HEK293 (cell line): ENCODE measurements around the gene PDLIM4.
A peak's percentile ranks its signal among the peaks of the same experiment; 100 is the strongest.

Experiments
- CTCF ChIA-PET: fragments of 350-600 bp; formaldehyde crosslinking; extraction: SDS; loops from one replicate; lab custom pipeline; 2021; ENCODE audit warnings: antibody characterized with exemption; lab: Yijun Ruan, JAX
- POLR2A ChIA-PET: fragments of 300-600 bp; formaldehyde crosslinking; extraction: SDS; loops from one replicate; lab custom pipeline; 2020; ENCODE audit warnings: antibody characterized with exemption, inconsistent platforms; lab: Yijun Ruan, JAX
- H3K27ac ChIP-seq: fragments of 200-500 bp; sonication (Bioruptor generic); 2 replicates; pipeline ENCODE4 v1.5.1; 2014; ENCODE audit warnings: low read depth, low read length, control low read depth, inconsistent platforms; ENCODE audit errors: extremely low read depth
- H3K36me3 ChIP-seq, 2 experiments: fragments of 200-500 bp in 1 of 2; sonication (Bioruptor generic) in 1 of 2; 1 replicate in 1 of 2; 2 replicates in 1 of 2; pipeline ENCODE4 v1.5.1; 2014 to 2017; ENCODE audit warnings: inconsistent platforms in 2 of 2, low read length in 2 of 2; ENCODE audit not compliant: control insufficient read depth in 2 of 2, insufficient read depth in 1 of 2
- H3K4me1 ChIP-seq: fragments of 200-500 bp; sonication (Bioruptor generic); 2 replicates; pipeline ENCODE4 v1.5.1; 2014; ENCODE audit warnings: mild to moderate bottlenecking, low read length, inconsistent platforms; ENCODE audit not compliant: control insufficient read depth, insufficient read depth
- H3K4me3 ChIP-seq: 2 replicates; pipeline ENCODE4 v1.5.1; 2011; ENCODE audit warnings: low read depth, mild to moderate bottlenecking, control low read depth, low read length, moderate library complexity
- H3K9me3 ChIP-seq: fragments of 200-500 bp; sonication (Bioruptor generic); 2 replicates; pipeline ENCODE4 v1.5.1; 2014; ENCODE audit warnings: low read depth, low read length, inconsistent platforms; ENCODE audit not compliant: control insufficient read depth, insufficient read depth
- EGR2 ChIP-seq: fragments of 450-650 bp; formaldehyde crosslinking; IDR thresholded peaks from 2 replicates; pipeline ENCODE4 v1.5.1; 2016; ENCODE audit warnings: low read depth, missing biosample characterization, missing genetic modification characterization
- GLIS2 ChIP-seq: fragments of 450-650 bp; formaldehyde crosslinking; IDR thresholded peaks from 2 replicates; pipeline ENCODE4 v1.5.1; 2016; ENCODE audit warnings: missing biosample characterization, missing genetic modification characterization
- MYNN ChIP-seq: fragments of 450-650 bp; formaldehyde crosslinking; IDR thresholded peaks from 2 replicates; pipeline ENCODE4 v1.5.1; 2016; ENCODE audit warnings: missing biosample characterization, missing genetic modification characterization, borderline replicate concordance
- SCRT1 ChIP-seq: fragments of 450-650 bp; formaldehyde crosslinking; IDR thresholded peaks from 2 replicates; pipeline ENCODE4 v1.5.1; 2016; ENCODE audit warnings: missing biosample characterization, missing genetic modification characterization, borderline replicate concordance
- SCRT2 ChIP-seq: fragments of 450-650 bp; formaldehyde crosslinking; IDR thresholded peaks from 2 replicates; pipeline ENCODE4 v1.5.1; 2016; ENCODE audit warnings: missing biosample characterization, missing genetic modification characterization
- SETDB1 ChIP-seq: IDR thresholded peaks from one replicate; pipeline ENCODE4 v1.6.1; 2017; ENCODE audit warnings: mild to moderate bottlenecking, low read length, moderate library complexity, mixed read lengths; ENCODE audit not compliant: insufficient read length
- ZBTB1 ChIP-seq: fragments of 450-650 bp; formaldehyde crosslinking; IDR thresholded peaks from 2 replicates; pipeline ENCODE4 v1.5.1; 2016; ENCODE audit warnings: missing biosample characterization, missing genetic modification characterization
- ZBTB17 ChIP-seq: fragments of 450-650 bp; formaldehyde crosslinking; IDR thresholded peaks from 2 replicates; pipeline ENCODE4 v1.5.1; 2016; ENCODE audit warnings: missing biosample characterization, missing genetic modification characterization
- ZBTB8A ChIP-seq: fragments of 450-650 bp; formaldehyde crosslinking; IDR thresholded peaks from 2 replicates; pipeline ENCODE4 v1.5.1; 2016; ENCODE audit warnings: missing biosample characterization, missing genetic modification characterization
- ZFHX2 ChIP-seq: fragments of 450-650 bp; formaldehyde crosslinking; conservative IDR thresholded peaks from 2 replicates; pipeline ENCODE4 v1.5.1; 2016; ENCODE audit warnings: missing biosample characterization, missing genetic modification characterization
- ZFP3 ChIP-seq: fragments of 450-650 bp; formaldehyde crosslinking; IDR thresholded peaks from 2 replicates; pipeline ENCODE4 v1.5.1; 2016; ENCODE audit warnings: low read depth, missing biosample characterization, missing genetic modification characterization
- ZIC2 ChIP-seq: fragments of 450-650 bp; formaldehyde crosslinking; IDR thresholded peaks from 2 replicates; pipeline ENCODE4 v1.5.1; 2016; ENCODE audit warnings: missing biosample characterization, missing genetic modification characterization
- ZNF26 ChIP-seq: fragments of 450-650 bp; formaldehyde crosslinking; IDR thresholded peaks from 2 replicates; pipeline ENCODE4 v1.5.1; 2016; ENCODE audit warnings: missing biosample characterization, missing genetic modification characterization
- ZNF274 ChIP-seq, 2 experiments: fragments of 200-500 bp in 1 of 2; fragments of 450-650 bp in 1 of 2; sonication (Bioruptor generic) in 1 of 2; formaldehyde crosslinking in 1 of 2; IDR thresholded peaks; 2 replicates each; pipeline versions ENCODE4 v1.5.1 to v1.6.1; 2014 to 2016; ENCODE audit warnings: borderline replicate concordance in 1 of 2, inconsistent platforms in 1 of 2, low read length in 1 of 2, missing biosample characterization in 1 of 2, missing genetic modification characterization in 1 of 2
- ZNF514 ChIP-seq: fragments of 450-650 bp; formaldehyde crosslinking; IDR thresholded peaks from 2 replicates; pipeline ENCODE4 v1.5.1; 2016; ENCODE audit warnings: missing biosample characterization, missing genetic modification characterization
- ZNF600 ChIP-seq: fragments of 450-650 bp; formaldehyde crosslinking; IDR thresholded peaks from 2 replicates; pipeline ENCODE4 v1.5.1; 2016; ENCODE audit warnings: missing biosample characterization, missing genetic modification characterization
- ZNF777 ChIP-seq: fragments of 450-650 bp; formaldehyde crosslinking; IDR thresholded peaks from 2 replicates; pipeline ENCODE4 v1.5.1; 2017; ENCODE audit warnings: missing biosample characterization, missing genetic modification characterization, borderline replicate concordance
- ZNF830 ChIP-seq: fragments of 450-650 bp; IDR thresholded peaks from 2 replicates; pipeline ENCODE4 v1.5.0; 2018; ENCODE audit warnings: missing biosample characterization, missing genetic modification characterization, low read depth, mild to moderate bottlenecking, moderate library complexity
- TF ChIP-seq, protein P1 (sequence below): fragments of 450-650 bp; formaldehyde crosslinking; conservative IDR thresholded peaks from 2 replicates; pipeline ENCODE4 v1.5.1; 2016; ENCODE audit warnings: low read depth, missing biosample characterization, missing genetic modification characterization
- TF ChIP-seq, protein P2 (sequence below): fragments of 450-650 bp; IDR thresholded peaks from 2 replicates; pipeline ENCODE4 v1.5.1; 2018; ENCODE audit warnings: missing biosample characterization, missing genetic modification characterization

The PDLIM4 gene

DNA sequence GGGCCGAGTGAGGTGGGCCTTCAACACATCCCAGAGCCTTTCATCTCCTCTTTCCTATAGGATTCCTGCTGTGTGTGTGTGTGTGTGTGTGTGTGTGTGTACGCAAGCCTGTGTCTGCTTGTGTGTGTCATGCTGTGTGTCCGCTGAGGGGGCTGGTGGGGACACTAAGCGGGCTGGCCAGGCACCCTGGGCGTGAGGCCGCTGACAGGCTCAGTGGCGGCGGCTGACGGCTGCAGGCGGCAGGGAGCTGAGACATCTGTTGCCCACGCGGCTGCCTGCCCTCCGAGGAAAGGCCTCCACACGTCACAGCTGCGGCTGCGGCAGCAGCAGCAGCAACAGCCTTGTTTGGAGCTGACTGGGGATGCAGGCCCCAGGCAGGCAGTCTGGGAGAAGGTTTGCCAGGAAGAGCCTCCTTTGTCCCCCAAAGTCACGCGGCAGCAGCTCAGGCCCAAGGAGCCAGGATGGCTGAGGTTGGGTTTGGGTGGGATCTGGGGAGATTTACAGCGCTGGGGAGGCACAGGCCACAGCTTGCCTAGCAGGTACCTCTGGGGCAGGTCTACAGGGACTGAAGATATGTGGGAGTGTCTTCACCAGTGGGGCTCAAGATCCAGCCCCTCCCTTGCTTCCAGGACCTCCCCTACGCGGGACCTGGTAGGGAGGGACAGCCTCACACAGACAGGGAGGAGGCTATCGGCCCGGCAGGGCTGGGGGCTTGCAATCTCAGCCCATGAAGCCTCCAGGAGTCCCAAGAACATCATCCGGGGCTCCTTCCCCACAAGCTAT is 1.8 kb downstream of the PDLIM4 start:
- POLR2A ChIA-PET = interaction anchor here (1.5 kb wide), 1 partner anchor 110 kb away, joined by 4 read pairs; the partner anchor contains the start of gene SLC22A5
- H3K4me3 ChIP-seq = no peak overlapping the region
- H3K36me3 ChIP-seq = no peaks in the 10 kb centered on the region

DNA sequence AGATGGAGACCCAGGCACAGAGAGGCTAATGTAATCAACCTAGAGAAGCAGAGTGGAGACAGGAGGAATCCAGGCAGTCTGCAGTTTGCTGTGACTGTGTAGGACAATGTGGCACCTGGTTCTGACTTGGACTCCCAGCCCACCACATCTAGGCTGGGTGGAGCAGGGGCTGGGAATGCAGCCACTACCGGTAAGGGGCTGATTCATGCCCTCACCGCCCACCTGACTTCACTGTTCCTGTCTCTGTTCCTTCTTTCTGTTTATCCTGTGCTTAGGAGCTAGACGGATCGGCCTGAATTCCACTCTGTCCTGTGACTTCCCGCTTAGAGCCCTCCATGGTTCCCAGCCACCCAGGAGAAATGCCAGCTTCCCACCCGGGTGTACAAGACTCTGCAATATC is 2.6 kb downstream of the PDLIM4 start:
- CTCF ChIA-PET = interaction anchor here (0.8 to 1.9 kb wide), 2 partner anchors 10 to 12 kb away, joined by 4 to 7 read pairs; no protein-coding TSS in a partner anchor

More for the DNA sequence above, 1.8 kb downstream of the PDLIM4 start:
- H3K9me3 ChIP-seq = no peaks in the 10 kb centered on the region
- CTCF ChIA-PET = interaction anchor here (1.9 kb wide), 1 partner anchor 13 kb away, joined by 7 read pairs; no protein-coding TSS in a partner anchor
- no peak for TF ChIP-seq SCRT1 (tag by site-specific recombination)
- no peak for TF ChIP-seq ZNF26 (tag by site-specific recombination)
- no peak for TF ChIP-seq ZNF830 (tag by site-specific recombination)
- TF ChIP-seq, protein P1, sequence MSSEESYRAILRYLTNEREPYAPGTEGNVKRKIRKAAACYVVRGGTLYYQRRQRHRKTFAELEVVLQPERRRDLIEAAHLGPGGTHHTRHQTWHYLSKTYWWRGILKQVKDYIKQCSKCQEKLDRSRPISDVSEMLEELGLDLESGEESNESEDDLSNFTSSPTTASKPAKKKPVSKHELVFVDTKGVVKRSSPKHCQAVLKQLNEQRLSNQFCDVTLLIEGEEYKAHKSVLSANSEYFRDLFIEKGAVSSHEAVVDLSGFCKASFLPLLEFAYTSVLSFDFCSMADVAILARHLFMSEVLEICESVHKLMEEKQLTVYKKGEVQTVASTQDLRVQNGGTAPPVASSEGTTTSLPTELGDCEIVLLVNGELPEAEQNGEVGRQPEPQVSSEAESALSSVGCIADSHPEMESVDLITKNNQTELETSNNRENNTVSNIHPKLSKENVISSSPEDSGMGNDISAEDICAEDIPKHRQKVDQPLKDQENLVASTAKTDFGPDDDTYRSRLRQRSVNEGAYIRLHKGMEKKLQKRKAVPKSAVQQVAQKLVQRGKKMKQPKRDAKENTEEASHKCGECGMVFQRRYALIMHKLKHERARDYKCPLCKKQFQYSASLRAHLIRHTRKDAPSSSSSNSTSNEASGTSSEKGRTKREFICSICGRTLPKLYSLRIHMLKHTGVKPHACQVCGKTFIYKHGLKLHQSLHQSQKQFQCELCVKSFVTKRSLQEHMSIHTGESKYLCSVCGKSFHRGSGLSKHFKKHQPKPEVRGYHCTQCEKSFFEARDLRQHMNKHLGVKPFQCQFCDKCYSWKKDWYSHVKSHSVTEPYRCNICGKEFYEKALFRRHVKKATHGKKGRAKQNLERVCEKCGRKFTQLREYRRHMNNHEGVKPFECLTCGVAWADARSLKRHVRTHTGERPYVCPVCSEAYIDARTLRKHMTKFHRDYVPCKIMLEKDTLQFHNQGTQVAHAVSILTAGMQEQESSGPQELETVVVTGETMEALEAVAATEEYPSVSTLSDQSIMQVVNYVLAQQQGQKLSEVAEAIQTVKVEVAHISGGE (tag by site-specific recombination) = no peak
- TF ChIP-seq SCRT2 (tag by site-specific recombination) = peak; percentile 45; the same call in 1 of the 2 replicates
- TF ChIP-seq ZFP3 (tag by site-specific recombination) = no peak
- peak; percentile 41; the same call in 1 of the 2 replicates for TF ChIP-seq ZBTB8A (tag by site-specific recombination)
- no peak for TF ChIP-seq ZNF777
- peak; percentile 75 for TF ChIP-seq ZFHX2 (tag by site-specific recombination)
- peak; percentile 89 for TF ChIP-seq ZIC2 (tag by site-specific recombination)
- peak; percentile 75 for TF ChIP-seq EGR2 (tag by site-specific recombination)
- TF ChIP-seq MYNN = no peak
- TF ChIP-seq, protein P2, sequence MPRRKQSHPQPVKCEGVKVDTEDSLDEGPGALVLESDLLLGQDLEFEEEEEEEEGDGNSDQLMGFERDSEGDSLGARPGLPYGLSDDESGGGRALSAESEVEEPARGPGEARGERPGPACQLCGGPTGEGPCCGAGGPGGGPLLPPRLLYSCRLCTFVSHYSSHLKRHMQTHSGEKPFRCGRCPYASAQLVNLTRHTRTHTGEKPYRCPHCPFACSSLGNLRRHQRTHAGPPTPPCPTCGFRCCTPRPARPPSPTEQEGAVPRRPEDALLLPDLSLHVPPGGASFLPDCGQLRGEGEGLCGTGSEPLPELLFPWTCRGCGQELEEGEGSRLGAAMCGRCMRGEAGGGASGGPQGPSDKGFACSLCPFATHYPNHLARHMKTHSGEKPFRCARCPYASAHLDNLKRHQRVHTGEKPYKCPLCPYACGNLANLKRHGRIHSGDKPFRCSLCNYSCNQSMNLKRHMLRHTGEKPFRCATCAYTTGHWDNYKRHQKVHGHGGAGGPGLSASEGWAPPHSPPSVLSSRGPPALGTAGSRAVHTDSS (tag by site-specific recombination) = no peak
- no peak for TF ChIP-seq SETDB1
- TF ChIP-seq, all 188 proteins: peak for 5
- Histone ChIP-seq H3K27ac (no peak overlapping the region), H3K4me1 (no peaks in the 10 kb centered on the region)

More for the DNA sequence above, 2.6 kb downstream of the PDLIM4 start:
- no peak overlapping the region for H3K4me3 ChIP-seq
- POLR2A ChIA-PET = interaction anchor here (1.5 kb wide), 1 partner anchor 109 kb away, joined by 4 read pairs; the partner anchor contains the start of gene SLC22A5
- TF ChIP-seq ZNF274 (IDR thresholded peaks at IDR 0.05; ENCODE audit: low read length) (no peak), ZNF274 (tag by site-specific recombination; IDR thresholded peaks at IDR 0.05; ENCODE audit: borderline replicate concordance) (no peak), ZBTB1 (tag by site-specific recombination) (no peak), ZNF600 (tag by site-specific recombination) (peak; percentile 16; the same call in 1 of the 2 replicates), ZBTB17 (peak; percentile 57), GLIS2 (tag by site-specific recombination) (no peak), ZNF514 (no peak), ZFHX2 (tag by site-specific recombination) (peak; percentile 84)
- TF ChIP-seq, all 188 proteins: peak for 3
- no peaks in the 10 kb centered on the region for H3K9me3 ChIP-seq
- no peaks in the 10 kb centered on the region for H3K36me3 ChIP-seq
- H3K4me1 ChIP-seq = no peaks in the 10 kb centered on the region
- no peak overlapping the region for H3K27ac ChIP-seq
